HG03064 (cell line): ENCODE results near the gene EMSY.
A peak's percentile ranks its signal among the peaks of the same experiment; 100 is the strongest.
"Not testable (repeated sequence)": the region's sequence is repeated elsewhere in the genome, so short reads cannot be mapped to it uniquely, and the experiment has no call there.

ENCODE experiments used
- ATAC-seq: cut with Tn5 transposase; IDR thresholded peaks from one replicate; pipeline ENCODE4 v1.9.1; 2021; ENCODE audit warnings: low read depth; ENCODE audit not compliant: unreplicated experiment

Gene EMSY, protein sequence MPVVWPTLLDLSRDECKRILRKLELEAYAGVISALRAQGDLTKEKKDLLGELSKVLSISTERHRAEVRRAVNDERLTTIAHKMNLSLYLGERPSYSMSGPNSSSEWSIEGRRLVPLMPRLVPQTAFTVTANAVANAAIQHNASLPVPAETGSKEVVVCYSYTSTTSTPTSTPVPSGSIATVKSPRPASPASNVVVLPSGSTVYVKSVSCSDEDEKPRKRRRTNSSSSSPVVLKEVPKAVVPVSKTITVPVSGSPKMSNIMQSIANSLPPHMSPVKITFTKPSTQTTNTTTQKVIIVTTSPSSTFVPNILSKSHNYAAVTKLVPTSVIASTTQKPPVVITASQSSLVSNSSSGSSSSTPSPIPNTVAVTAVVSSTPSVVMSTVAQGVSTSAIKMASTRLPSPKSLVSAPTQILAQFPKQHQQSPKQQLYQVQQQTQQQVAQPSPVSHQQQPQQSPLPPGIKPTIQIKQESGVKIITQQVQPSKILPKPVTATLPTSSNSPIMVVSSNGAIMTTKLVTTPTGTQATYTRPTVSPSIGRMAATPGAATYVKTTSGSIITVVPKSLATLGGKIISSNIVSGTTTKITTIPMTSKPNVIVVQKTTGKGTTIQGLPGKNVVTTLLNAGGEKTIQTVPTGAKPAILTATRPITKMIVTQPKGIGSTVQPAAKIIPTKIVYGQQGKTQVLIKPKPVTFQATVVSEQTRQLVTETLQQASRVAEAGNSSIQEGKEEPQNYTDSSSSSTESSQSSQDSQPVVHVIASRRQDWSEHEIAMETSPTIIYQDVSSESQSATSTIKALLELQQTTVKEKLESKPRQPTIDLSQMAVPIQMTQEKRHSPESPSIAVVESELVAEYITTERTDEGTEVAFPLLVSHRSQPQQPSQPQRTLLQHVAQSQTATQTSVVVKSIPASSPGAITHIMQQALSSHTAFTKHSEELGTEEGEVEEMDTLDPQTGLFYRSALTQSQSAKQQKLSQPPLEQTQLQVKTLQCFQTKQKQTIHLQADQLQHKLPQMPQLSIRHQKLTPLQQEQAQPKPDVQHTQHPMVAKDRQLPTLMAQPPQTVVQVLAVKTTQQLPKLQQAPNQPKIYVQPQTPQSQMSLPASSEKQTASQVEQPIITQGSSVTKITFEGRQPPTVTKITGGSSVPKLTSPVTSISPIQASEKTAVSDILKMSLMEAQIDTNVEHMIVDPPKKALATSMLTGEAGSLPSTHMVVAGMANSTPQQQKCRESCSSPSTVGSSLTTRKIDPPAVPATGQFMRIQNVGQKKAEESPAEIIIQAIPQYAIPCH (N-terminal part only)

DNA sequence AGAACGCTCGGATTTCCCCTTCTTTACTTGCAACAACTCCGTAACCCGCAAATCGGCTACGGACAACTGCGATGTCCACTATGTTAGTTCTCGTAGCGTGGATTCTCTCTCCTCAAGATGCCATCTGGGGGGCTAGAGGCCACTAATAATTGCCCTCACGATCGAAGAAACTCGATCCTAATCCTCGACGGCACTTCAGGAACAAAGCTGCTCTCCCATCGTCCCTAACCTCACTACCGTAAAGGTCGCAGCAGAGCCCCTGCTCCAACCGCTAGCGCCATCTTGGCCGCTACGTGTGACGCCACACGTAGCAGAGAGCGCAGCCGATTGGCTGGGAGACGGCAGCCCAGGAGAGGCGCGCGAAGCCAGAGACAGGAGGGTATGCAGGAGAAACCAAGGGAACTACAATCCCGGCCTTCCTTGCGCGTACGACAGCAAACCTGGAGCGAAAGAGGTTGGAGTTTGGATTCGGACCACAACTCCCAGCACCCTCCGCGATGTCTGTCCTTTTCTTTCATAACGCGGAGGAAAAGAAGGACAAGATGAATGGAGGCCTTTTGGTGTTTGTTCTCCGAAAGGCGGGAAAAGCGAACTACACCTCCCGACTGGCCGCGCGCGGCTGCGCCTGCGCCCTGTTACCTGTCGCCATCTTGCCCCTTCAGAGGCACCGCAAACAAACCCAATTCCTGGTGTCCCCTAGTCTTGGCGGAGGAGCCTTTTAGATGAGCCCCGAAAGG, at the start of gene EMSY:
TSS of gene EMSY (plus strand) at position 635 of the 737 bp plus-strand sequence. CDS start 1,921 bp downstream, outside the sequence.
- ATAC-seq, result peak; percentile 85

DNA sequence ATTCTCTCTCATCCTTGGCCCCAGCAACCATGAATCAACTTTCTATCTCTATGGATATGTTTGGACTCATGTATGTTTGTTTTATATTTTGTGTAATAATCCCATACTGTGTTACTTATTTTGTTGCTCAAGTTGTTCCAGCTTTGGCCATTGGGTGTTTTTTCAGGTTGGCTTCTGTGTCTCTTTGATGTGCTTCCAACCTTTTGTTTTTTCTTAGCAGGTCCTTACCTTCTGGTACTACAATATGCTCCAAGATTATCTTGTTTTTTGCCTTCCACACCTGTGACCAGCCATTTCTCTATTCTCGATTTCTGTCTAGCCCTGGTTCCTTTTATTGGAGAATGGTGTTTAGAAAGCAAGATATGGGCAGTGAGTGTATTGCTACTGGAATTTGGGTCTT, 49.5 kb upstream of the EMSY start:
- no peak for ATAC-seq

DNA sequence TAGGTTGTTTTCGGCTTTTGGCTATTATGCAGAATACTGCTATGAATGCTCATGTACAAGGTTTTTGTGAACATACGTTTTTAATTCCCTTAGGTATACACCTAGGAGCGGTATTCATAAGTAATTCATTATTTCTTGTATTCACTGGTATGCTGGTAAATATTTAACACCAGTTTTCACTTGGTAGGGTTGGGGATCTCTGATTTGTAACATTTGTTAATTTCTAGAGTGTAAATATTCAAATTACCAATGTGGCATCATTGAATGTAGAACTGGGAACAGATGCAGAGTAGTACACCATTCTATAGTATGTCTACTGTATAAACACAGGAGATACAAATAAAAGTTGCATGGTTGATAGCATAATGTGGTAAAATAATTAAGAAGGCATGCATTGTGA, 47.4 kb upstream of the EMSY start:
- ATAC-seq, result no peak

DNA sequence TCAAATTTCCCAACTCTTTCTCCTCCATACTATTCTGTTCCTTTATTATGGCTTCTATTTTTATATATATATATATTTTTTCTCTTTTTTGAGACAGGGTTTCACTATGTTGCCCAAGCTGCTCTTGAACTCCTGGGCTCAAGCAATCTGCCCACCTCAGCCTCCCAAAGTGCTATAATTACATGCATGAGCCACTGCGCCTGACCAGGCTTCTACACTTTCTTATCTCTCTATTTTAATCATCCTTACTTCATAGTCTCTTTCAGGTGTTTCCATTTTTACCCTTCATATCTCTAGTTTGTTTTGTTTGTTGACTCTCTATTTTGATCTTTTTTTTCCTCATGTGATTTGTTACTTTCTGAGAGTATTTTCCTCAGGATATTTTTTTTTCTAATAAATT, 43.9 kb upstream of the EMSY start:
- no peak for ATAC-seq

DNA sequence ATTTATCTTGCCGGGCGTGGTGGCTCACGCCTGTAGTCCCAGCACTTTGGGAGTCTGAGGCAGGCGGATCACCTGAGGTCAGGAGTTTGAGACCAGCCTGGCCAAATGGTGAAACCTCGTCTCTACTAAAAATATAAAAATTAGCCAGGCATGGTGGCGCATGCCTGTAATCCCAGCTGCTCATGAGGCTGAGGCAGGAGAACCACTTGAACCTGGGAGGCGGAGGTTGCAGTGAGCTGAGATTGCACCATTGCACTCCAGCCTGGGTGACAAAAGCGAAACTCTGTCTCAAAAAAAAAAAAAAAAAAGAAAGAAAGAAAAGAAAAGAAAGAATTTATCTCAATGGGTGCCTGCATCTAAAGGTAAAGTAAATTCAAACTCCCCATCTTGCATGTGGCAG, 43.3 kb upstream of the EMSY start:
- ATAC-seq, result not testable (repeated sequence)

DNA sequence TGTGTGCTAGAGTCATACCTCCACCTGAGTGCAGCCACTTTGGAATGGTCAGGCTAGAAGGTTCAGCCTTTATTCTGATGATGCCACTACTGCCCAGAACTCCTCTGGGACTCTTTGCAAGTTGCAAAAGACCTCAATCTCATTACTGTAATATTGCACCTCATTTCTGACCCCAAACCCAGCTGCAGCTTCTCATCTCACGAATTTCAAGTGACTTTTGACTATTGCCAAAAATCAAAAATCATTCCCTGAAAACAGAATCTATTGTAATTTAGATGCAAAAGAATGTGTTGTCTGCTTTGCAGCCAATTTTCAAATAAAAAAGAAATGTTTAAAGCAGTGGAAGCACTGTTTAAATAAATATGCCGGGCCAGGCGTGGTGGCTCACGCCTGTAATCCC, 38.5 kb upstream of the EMSY start:
- no peak for ATAC-seq

DNA sequence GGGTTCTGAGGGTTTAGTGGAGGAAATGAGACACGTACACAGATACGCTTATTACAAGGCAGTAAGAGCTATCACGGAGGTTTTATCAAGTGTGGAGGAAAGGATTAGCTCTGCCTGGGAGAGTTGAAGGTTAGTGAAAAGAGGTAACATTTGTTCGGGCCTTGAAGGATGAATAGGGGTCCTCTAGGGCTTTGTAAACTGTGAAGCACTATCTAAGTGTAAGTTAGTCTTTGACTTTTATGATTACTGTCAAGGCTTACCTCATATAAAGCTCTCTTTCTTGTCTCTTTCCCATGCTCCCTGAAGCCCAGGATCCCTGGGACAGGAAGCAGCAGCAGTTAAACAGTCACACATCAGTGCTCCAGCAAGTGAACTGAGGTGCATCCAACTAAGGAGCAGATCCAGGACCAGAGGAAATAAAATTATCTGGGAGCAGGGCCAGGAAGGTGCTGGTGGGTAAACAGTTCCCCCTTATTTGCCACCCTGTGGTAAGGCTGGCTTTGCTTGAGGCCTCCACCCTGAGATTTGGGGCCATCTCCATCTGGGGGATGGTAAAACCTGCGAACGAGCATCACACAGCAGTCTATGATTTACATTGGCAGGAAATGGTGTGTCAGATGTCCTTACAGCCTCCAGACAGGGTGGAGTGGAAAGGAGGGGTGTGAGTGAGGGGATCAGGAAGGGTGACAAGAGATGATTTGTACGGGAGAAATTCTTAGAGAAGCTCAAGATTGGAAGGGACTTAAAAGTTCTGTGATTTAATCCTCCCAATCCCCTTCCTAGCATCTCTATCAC, 36.5 kb upstream of the EMSY start:
- no peak for ATAC-seq

DNA sequence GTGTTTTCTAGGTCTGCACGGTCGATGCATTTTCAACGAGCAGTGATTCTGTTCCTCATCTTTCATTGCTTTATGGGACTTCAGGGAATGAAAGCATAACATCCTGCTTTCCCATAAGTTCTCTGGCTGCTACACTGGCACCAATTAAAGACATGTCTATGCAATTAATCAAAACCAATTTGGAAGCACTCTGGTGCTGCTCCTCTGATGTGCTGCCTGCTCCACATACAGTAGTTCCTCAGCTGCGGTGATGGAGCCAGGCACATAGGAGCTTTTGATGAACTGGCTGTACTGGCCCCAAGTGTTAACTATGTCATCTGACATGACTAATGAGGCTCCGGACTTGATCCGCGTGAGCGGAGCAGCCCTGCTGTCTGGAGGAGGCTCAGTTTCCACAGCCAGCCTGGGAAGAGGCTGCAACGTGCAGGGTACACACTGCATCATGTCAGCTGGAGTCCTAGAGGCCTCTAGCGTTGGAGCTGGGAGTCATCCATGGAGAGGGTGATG, 33.9 kb upstream of the EMSY start:
- no peak for ATAC-seq

DNA sequence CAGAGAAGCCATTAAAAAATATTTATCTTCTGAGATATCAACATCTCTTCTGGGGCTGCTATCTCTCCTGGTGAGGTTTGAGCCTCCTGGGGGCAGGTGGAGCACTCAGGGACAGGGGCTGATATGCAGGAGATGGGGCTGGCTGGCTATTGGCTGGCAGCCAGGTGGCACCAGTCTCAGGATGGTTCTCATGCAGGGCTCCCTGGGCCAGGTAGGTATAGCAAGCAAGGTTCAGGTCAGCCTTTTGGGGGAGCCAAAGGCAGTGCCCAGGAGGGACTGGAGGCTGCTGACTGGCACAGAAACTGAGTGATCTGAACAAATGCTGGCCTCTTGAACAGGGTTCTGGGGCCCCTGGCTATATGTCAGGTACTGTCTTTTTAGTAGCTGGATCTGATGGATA, 29.7 kb upstream of the EMSY start:
- no peak for ATAC-seq

DNA sequence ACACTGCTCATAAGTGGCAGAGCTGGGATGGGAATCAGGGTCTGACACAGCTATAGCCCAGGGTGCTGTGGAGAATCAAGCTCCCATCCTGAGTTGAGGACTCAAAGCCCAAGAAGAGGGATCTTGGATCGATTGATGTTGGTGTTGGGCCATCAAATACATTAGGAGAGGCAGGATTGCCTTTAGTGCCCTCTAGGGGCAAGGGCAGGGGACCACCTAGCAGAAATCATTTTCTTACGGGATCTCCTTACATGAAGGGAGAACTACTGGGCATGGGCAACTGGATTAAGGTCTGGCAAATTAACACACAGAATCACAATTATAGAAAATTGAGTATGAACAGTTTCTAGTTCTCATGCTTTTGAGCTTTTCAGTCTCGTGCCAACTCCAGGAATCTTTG, 24.9 kb upstream of the EMSY start:
- ATAC-seq, result no peak

DNA sequence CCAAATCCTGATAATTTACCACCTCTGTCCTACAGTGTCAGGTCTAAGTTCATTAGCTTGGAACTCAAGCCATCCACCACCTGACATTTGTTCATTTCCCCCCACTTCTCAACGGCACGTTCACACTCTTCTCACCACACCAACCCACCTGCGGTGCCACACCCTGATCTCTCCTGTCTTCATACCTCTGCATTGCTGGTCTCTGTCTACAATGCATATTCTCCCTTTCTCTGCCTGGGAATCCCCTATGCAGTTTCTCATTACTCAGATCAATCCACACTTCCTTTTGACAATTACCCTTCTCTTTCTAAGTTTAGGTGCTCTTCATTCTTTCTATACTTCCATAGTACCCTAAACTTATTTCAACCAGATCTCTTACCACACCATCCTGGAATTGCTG, 20.4 kb upstream of the EMSY start:
- ATAC-seq, result no peak

DNA sequence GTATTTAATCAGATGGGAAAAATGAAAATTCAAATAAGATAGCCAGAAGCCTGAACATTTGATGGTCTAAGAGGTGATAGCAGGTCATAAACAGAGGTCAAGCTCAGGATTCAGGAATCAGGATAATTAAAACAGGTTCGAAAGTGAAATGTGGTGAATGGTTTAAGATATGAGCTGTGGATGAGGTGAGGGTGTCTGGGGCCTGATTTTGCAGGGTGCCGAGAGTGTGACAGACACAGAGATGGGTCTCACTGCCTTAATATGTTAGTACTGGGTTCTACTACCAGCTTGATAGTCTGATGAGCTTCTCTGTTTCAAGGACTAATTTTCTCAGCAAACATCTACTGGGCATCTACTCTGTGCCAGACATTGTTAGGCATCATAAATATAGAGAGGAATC, 19.9 kb upstream of the EMSY start:
- ATAC-seq, result no peak

DNA sequence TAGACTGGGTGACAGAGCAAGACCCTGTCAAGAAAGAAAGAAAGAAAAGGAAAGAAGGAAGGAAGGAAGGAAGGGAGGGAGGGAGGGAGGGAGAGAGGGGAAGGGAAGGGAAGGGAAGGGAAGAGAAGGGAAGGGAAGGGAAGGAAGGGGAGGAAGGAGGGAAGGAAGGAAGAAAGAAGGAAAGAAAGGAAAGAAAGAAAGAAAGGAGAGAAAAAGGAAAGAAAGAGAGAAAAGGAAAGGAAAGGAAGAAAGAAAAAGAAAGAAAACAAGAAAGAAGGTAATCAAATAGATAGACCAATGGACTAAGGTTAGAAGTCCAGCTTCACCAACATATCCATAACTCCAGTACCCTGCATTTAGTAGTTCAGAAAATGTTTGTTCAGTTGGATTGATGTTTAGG, 18.2 kb upstream of the EMSY start:
- no peak for ATAC-seq

DNA sequence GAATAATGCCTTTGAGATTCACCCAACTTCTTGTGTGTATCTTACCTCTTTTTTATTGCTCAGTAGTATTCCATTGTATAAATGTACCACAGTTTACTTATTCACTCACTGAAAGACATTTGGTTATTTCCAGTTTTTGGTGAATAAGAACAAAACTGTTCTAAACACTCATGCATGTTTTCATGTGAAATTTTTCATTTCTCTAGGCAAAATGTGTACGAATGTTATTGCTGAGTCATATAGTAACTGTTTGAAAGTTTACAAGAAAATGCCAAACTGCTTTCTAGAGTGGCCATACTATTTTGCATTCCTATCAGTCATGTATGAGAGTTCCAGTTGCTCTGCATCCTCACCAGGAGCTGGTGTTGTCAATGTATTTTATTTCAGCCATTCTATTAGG, 8.8 kb upstream of the EMSY start:
- no peak for ATAC-seq

DNA sequence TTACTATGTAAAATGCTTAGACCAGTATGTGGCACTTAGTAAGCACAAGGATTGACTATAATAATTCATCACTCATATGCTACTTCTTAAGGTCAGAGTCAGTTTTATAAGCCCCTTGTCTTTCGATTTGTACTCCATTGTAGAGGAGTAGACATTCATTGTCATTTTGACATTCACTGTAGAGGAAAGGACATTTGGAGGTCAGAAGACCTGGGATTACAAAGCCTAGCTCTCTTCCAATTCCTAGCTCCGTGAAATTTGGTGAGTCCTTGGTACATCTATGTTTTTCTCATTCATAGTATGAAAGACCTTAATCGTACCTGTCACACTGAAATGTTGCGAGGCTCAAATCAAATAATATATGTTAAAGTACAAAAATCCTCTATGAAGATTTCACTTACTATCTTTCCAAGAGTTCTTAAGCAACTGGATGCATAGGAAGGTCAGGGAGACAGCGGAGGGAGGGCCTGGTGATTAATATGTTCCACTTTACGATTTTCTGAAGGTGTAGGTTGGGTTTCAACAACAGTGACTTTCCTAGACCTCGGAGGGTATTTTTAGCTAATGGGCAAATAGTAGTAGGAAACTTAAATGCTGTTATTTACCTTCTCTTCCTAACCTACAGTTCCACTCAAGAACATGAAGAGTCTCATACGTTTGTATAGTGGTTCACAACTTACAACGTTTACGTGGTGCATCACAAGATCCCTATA, 1.4 kb upstream of the EMSY start:
- no peak for ATAC-seq

DNA sequence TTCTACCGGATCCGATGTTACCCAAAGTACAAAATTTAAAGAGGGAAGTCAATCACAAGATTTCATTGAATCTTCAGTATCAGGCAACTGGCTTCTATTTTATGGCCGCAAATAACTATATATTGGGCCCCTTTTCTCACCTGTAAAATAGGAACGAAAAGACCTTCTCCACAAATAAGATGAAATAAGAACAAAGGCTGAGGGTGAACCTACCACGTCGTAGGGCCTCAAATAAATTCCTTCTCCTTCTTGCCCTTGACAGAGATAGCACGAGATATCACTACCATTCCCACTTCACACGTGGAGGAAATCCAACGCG, 794 bp upstream of the EMSY start:
- no peak for ATAC-seq

DNA sequence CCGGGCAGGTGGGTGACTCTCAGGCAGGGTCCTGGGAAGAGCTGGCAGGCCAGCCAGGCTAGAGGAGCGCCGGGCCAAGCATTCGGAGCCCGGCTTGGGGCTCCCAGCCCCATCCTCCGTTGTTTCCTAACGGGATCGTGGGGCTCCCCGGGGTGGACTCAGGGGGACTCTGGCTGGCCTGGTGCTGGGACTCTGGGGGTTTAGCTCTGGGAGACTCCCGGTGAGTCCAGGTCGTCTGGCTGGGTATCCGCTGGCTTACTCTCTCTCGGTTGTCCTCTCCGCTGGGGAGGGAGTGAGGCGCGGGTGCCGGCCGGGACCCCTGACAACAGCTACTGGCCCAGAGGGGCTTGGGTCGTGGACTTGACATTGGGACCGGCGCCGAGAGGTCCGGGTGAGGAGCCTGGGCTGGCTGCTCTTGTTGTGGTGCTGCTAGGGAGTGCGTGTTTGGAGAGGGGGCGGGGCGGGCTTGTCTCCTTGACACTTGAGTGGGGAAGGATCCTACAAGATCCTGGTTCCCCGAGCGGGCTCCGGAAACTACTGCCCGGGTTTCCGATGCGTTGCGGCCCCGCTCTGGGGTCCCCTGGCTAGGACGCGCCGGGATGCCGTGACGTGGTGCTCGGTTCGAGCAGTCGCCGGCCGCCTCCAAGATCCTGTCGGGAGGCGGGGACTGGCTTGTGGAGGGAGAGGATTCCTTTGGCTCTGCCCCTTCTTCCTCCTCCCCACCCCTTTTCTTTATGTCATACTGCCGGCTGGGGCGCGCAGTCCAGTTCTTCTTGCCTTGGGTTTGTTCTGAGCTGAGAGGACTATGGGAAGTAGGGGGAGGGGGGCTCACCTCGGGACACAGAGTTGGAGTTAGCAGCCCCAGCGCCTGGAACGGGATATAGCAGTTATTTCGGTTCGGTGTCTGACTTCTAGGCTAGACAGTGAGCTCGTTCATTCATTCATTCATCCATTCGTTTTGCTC, 585 bp downstream of the EMSY start:
- ATAC-seq, result peak; percentile 27

DNA sequence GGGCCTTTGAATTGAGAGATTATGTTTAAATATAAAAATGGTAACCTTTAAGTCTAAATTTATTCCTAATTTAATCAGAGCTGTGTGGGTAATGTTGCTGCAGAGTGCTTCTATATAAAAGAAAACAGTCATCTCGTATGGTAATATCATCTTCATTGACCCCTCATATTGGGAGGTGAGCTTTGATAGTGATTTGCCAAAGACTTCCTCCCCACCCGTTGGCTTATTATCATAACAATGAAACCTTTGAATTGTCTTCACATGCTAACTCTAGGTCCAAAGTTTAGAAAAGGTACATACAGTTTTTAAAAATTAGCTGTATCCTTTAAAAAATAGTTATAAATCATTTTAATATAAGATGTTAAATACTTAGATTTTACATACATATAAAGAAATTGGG, 3.7 kb downstream of the EMSY start:
- ATAC-seq, result no peak
